MM.1S (cell line): ENCODE measurements around the gene MAML3.

Experiments
- DNase-seq: peaks from one replicate; pipeline ENCODE4 v3.0.0-alpha.2; 2015
- H2AFZ ChIP-seq: fragments of 300-600 bp; sonication (generic); 2 replicates; pipeline ENCODE4 v1.6.0; 2016; ENCODE audit warnings: antibody characterized with exemption, low read length
- H3F3A ChIP-seq: fragments of 300-600 bp; sonication (generic); 2 replicates; pipeline ENCODE4 v1.6.1; 2016; ENCODE audit warnings: mild to moderate bottlenecking, antibody characterized with exemption, low read length, moderate library complexity, mixed read lengths; ENCODE audit not compliant: insufficient read depth
- H3K27ac ChIP-seq: fragments of 300-600 bp; sonication (generic); 2 replicates; pipeline ENCODE4 v1.5.1; 2016; ENCODE audit warnings: mild to moderate bottlenecking, low read length
- H3K27me3 ChIP-seq: fragments of 300-600 bp; sonication (generic); replicated peaks from 2 replicates; pipeline ENCODE4 v1.6.0; 2016; ENCODE audit warnings: low read length; ENCODE audit not compliant: insufficient read depth
- H3K36me3 ChIP-seq: fragments of 300-600 bp; sonication (generic); replicated peaks from 2 replicates; pipeline ENCODE4 v1.6.1; 2016; ENCODE audit warnings: mild to moderate bottlenecking, low read length, mixed read lengths; ENCODE audit not compliant: insufficient read depth
- H3K4me1 ChIP-seq: fragments of 300-600 bp; sonication (generic); 2 replicates; pipeline ENCODE4 v1.6.1; 2016; ENCODE audit warnings: low read length, mixed read lengths
- H3K4me2 ChIP-seq: fragments of 300-600 bp; sonication (generic); 2 replicates; pipeline ENCODE4 v1.6.0; 2016; ENCODE audit warnings: low read depth, low read length
- H3K4me3 ChIP-seq: fragments of 300-600 bp; sonication (generic); 2 replicates; pipeline ENCODE4 v1.5.1; 2016; ENCODE audit warnings: low read length, mixed read lengths
- H3K79me2 ChIP-seq: fragments of 300-600 bp; sonication (generic); 2 replicates; pipeline ENCODE4 v1.6.1; 2016; ENCODE audit warnings: mixed run types, low read length, mixed read lengths
- H3K9ac ChIP-seq: fragments of 300-600 bp; sonication (generic); 2 replicates; pipeline ENCODE4 v1.6.1; 2016; ENCODE audit warnings: low read length, mixed read lengths
- H3K9me2 ChIP-seq: fragments of 300-600 bp; sonication (generic); replicated peaks from 2 replicates; pipeline ENCODE4 v1.6.1; 2016; ENCODE audit warnings: mild to moderate bottlenecking, low read length, mixed read lengths; ENCODE audit not compliant: insufficient read depth
- H3K9me3 ChIP-seq: fragments of 300-600 bp; sonication (generic); replicated peaks from 2 replicates; pipeline ENCODE4 v1.6.1; 2016; ENCODE audit warnings: mild to moderate bottlenecking, low read length, mixed read lengths; ENCODE audit not compliant: insufficient read depth
- H4K20me1 ChIP-seq: fragments of 300-600 bp; sonication (generic); 2 replicates; pipeline ENCODE4 v1.6.1; 2016; ENCODE audit warnings: mild to moderate bottlenecking, low read length, moderate library complexity, mixed read lengths; ENCODE audit not compliant: insufficient read depth
- EZH2 ChIP-seq: fragments of 300-600 bp; sonication (generic); optimal IDR thresholded peaks from 2 replicates; pipeline ENCODE3; 2017; ENCODE audit warnings: low read depth, mild to moderate bottlenecking, antibody characterized with exemption, low read length, mixed read lengths
- EZH2phosphoT487 ChIP-seq: fragments of 300-600 bp; sonication (generic); IDR thresholded peaks from 2 replicates; pipeline ENCODE4 v1.6.1; 2018; ENCODE audit warnings: antibody characterized with exemption, low read length
- TF ChIP-seq, protein P1 (sequence below): fragments of 300-600 bp; sonication (generic); IDR thresholded peaks from 2 replicates; pipeline ENCODE4 v1.5.1; 2016; ENCODE audit warnings: antibody characterized with exemption, low read length, mixed read lengths

Gene MAML3

DNA sequence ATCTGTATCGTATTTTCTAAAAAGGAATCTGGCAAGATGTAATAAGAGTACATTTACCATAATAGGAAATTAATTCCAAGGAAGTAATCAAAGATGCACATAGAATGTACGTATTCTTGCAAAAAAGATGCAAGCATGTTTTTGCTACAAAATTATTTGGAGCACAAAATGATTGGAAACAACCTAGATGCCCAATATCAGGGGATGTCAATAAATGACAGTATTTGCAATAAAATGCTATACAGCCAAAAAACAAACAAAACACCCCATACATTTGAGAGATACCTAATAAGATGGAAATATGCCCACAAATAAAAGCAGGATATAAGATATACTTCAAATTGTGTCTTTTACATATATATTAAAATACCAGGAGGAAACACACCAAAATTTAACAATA, 29.3 kb upstream of the MAML3 start:
- H3K79me2 ChIP-seq = no peaks in the 10 kb centered on the region
- no peaks in the 10 kb centered on the region for H3K27me3 ChIP-seq
- H3K36me3 ChIP-seq = no peaks in the 10 kb centered on the region
- no peaks in the 10 kb centered on the region for H3K4me1 ChIP-seq
- H3K9ac ChIP-seq = no peak overlapping the region
- H2AFZ ChIP-seq = no peak overlapping the region
- no peak for DNase-seq
- TF ChIP-seq EZH2phosphoT487 (no peak), EZH2 (no peak)
- TF ChIP-seq, protein P1, sequence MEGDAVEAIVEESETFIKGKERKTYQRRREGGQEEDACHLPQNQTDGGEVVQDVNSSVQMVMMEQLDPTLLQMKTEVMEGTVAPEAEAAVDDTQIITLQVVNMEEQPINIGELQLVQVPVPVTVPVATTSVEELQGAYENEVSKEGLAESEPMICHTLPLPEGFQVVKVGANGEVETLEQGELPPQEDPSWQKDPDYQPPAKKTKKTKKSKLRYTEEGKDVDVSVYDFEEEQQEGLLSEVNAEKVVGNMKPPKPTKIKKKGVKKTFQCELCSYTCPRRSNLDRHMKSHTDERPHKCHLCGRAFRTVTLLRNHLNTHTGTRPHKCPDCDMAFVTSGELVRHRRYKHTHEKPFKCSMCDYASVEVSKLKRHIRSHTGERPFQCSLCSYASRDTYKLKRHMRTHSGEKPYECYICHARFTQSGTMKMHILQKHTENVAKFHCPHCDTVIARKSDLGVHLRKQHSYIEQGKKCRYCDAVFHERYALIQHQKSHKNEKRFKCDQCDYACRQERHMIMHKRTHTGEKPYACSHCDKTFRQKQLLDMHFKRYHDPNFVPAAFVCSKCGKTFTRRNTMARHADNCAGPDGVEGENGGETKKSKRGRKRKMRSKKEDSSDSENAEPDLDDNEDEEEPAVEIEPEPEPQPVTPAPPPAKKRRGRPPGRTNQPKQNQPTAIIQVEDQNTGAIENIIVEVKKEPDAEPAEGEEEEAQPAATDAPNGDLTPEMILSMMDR = no peak
- no peak overlapping the region for H3K4me3 ChIP-seq
- H3F3A ChIP-seq = no peaks in the 10 kb centered on the region
- H3K9me3 ChIP-seq = no peaks in the 10 kb centered on the region
- H4K20me1 ChIP-seq = no peaks in the 10 kb centered on the region
- H3K27ac ChIP-seq = no peak overlapping the region
- H3K9me2 ChIP-seq = no peaks in the 10 kb centered on the region
- no peak overlapping the region for H3K4me2 ChIP-seq

DNA sequence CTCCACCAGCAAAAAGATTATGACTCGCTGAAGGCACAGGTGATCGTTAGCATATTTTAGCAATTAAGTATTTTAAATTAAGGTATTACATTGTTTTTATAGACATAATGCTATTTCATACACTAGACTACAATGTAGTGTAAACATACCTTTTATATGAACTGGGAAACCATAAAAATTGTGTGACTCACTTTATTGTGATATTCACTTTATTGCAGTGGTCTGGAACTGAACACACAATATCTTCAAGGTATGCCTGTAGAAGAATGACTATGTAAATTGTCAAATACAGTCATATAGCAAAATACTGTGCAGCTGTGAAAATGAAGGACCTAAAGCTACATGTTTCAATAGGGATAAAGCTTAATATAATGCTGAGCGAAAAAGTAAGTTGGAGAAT, 26.6 kb upstream of the MAML3 start:
- H3K9ac ChIP-seq = no peak overlapping the region
- no peaks in the 10 kb centered on the region for H4K20me1 ChIP-seq
- H3K79me2 ChIP-seq = no peaks in the 10 kb centered on the region
- no peaks in the 10 kb centered on the region for H3K9me2 ChIP-seq
- no peaks in the 10 kb centered on the region for H3K9me3 ChIP-seq
- no peaks in the 10 kb centered on the region for H3K36me3 ChIP-seq
- no peak for DNase-seq
- H2AFZ ChIP-seq = no peak overlapping the region
- no peaks in the 10 kb centered on the region for H3K4me1 ChIP-seq
- TF ChIP-seq, protein P1 = no peak
- no peak for TF ChIP-seq EZH2
- TF ChIP-seq EZH2phosphoT487 = no peak
- H3F3A ChIP-seq = no peaks in the 10 kb centered on the region
- no peaks in the 10 kb centered on the region for H3K27me3 ChIP-seq
- no peak overlapping the region for H3K4me2 ChIP-seq
- no peak overlapping the region for H3K27ac ChIP-seq
- no peak overlapping the region for H3K4me3 ChIP-seq

DNA sequence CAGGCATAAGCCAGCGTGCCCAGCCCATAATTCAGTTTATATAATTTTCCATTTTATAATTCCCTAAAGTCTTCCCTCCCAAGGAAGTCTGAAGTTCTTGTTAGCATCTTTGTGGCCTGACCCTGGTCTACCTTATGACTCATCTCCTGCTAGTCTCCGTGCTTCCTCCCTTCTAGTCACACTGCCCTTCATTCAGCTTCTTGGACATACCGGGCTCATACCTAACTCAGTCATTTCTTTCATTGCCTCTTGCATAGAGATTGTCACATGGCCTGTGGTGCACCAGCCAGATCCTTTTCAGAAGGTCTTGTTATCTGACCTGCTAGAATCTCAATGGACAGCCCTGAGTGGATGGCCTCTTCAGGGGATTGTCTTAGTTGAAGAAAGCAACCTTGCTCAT, 22.8 kb upstream of the MAML3 start:
- Histone ChIP-seq H4K20me1 (no peaks in the 10 kb centered on the region), H3K9me3 (no peaks in the 10 kb centered on the region), H3K79me2 (no peaks in the 10 kb centered on the region), H3F3A (no peaks in the 10 kb centered on the region), H3K36me3 (no peaks in the 10 kb centered on the region), H3K27ac (no peak overlapping the region), H2AFZ (no peak overlapping the region), H3K9me2 (no peaks in the 10 kb centered on the region), H3K27me3 (no peaks in the 10 kb centered on the region), H3K4me2 (no peak overlapping the region), H3K4me3 (no peak overlapping the region), H3K4me1 (peaks cover 7% of the 10 kb centered on the region), H3K9ac (no peak overlapping the region)
- DNase-seq = no peak
- TF ChIP-seq, protein P1 = no peak
- TF ChIP-seq EZH2phosphoT487 = no peak
- no peak for TF ChIP-seq EZH2
